GM18868 (cell line): ENCODE measurements around the gene PCID2.

Experiments
- ATAC-seq: cut with Tn5 transposase; IDR thresholded peaks from one replicate; pipeline ENCODE4 v1.9.1; 2021; ENCODE audit warnings: mild to moderate bottlenecking, moderate library complexity; ENCODE audit not compliant: unreplicated experiment

The PCID2 gene

DNA sequence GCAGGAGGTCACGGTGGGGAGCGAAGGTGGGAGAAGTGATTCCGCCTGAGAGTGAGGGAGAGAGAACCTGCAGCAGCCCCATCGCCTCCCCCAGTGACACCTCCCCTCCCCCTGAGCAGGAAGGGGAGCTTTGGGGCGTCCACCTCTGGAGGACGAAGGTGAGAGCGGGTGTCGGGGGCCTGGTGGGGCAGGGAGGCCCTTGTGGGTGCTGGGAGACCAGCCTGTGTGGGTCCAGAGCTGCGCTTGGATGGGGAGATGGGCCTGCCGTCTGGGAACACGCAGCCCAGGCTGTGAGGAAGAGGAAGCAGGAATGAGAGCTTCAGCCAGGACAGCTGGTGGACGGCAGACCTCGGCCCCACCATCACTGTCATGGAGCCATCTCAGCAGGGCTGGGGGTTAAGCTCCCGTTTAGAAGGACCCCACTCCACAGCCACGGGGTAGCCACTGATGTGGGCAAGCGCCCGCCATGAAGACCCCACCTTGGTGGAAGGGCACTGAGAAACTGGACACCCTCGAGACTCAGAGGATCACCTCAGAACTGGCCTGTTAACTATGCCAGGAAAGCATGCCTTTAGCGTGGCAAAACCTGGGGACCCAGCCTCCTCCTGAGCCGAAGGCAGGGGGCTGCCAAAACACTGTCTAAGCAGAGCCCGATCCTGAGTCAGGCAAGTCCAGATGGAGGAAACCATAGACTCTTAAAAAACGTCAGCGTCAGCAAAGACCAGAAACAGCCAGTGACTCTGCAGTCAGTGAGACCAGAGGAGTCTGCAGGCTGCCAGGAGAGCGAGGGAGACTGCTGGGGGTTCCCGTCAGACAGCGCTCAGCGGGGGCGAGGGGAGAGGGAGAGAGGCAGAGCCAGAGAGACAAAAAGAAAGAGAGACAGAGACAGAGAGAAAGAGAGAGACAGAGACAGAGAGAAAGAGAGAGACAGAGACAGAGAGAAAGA, 56.5 kb downstream of the PCID2 start:
- ATAC-seq = no peak

DNA sequence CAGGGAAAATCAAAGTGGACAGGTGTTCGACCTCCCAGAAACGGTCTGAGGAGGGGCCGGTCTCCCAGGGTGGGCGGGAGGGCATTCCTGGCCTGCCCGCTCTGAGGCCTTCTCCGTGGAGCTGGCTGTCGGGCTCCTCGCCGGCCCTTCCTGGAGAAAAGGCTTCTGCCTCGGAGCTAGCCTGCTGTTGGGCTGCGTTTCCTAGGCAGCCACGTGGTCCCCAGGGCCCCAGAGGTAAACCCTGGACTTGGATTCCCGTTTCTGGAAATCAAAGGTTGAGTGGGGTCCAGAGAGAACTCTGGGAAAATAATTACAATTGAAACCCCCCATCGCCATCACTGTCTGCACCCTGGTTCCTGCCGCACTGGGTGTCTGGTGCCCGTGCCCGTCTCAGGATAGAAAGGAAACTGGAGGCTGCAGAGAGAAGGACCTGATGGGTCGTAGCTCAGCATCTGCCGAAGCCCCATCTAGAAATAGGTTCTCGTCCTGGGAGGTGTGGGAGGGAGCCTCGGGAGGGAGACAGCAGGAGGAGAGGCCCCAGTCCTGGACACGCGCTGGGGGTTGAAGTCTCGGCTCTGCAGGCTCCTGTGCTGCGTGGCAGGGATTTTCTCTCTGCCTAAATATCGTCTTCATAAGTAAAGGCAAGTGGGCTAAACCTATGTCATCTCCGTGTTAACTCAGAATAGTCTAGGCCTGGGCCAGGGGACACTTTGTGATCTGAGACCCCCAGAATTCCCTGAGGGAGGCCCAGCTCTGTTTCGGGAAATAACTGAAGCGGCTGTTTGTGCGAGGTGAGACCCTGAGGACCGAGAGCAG, 57.7 kb downstream of the PCID2 start:
- no peak for ATAC-seq

DNA sequence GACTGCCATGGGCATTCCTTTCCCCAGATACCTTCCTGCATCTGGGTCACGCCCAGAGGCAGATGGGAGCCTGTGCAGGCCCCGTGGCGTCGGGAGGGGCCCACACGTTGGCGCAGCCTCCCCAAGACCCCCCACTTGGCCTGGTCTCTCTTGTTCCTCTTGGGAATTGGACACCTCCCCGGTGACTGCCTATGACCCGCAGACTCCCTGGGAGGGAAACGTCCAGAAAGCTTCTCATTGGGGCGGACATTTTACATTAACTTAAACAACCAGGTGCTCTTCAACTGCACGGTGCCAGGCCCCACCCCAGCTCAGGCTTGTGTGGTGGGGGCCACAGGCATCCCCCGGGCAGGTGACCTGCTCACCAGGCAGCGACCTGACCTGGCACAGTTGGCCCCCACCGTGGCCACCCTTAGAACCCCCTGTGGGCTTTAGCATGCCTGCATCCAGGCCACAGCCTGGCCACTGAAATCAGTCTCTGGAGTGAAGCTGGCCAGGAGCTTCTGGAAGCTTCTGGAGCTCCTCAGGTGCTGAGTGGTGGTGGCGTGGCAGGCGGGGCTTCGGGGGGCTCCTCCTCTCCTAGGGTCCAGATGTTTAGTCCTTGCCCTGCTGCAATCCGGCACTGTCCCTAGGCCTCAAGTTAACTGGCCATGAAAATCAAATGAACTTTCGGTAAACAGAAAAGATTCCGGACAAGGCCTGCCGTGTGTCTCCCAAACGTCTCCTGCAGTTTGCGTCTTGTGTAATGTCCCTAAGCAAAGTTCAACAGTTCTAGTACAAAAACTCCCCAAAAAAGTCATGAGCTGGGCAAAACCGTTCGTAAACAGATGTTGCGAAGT, 58.5 kb downstream of the PCID2 start:
- no peak for ATAC-seq

DNA sequence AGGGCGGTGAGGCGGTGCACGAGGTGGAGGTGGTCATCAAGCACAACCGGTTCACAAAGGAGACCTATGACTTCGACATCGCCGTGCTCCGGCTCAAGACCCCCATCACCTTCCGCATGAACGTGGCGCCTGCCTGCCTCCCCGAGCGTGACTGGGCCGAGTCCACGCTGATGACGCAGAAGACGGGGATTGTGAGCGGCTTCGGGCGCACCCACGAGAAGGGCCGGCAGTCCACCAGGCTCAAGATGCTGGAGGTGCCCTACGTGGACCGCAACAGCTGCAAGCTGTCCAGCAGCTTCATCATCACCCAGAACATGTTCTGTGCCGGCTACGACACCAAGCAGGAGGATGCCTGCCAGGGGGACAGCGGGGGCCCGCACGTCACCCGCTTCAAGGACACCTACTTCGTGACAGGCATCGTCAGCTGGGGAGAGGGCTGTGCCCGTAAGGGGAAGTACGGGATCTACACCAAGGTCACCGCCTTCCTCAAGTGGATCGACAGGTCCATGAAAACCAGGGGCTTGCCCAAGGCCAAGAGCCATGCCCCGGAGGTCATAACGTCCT, 59.4 kb downstream of the PCID2 start:
- no peak for ATAC-seq

DNA sequence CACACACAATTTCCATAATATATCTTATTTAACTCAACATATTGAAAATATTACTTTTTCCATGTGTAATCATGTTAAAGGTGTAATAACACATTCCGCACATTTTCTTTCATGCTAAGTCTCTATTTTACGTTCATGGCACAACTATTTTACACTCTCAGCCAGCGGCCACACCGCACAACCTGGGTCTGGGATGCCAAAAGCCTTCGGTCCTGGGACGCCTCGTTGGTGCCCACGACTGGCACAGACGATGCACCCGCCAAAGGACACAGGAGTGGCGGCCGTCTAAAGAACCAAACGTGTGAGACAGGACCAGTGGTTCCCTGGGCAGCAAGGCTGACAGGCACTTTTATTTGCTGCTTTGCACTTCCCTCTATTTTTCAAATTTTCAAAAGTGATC, 60.1 kb downstream of the PCID2 start:
- ATAC-seq = no peak

DNA sequence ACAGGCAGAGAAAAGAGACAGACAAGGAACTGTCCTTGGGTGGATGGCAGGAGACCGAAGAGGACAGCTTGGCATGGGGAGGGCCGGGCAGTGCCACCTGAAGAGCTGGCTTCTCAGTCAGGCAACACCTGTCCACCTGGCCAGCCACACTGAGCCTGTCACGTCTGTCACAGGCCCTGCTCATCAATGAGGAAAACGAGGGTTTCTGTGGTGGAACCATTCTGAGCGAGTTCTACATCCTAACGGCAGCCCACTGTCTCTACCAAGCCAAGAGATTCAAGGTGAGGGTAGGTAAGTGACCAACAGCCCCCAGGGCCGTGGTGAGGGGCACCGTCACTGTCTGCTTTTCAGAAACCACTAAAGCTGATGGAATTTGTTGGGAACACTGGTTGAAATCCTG, 61.3 kb downstream of the PCID2 start:
- ATAC-seq = no peak

DNA sequence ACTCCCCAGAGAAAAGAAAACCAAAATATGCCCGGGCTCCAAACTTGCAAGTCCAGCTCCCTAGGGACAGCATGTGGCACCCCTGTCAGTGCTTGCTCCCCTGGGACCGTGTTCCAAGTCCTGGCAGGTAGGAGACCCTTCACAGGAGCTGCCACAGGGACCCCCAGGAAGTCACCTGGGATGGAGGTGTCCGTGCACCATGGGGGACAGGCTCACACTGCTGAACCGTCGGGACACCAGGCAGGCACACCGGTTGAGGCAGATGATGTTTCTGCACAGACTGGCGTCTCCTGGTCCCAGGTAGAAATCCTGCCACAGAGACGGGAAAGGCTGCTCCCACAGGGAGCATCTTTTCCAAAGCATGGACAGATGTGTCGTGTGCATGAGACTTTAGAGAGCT, 61.7 kb downstream of the PCID2 start:
- ATAC-seq = no peak

DNA sequence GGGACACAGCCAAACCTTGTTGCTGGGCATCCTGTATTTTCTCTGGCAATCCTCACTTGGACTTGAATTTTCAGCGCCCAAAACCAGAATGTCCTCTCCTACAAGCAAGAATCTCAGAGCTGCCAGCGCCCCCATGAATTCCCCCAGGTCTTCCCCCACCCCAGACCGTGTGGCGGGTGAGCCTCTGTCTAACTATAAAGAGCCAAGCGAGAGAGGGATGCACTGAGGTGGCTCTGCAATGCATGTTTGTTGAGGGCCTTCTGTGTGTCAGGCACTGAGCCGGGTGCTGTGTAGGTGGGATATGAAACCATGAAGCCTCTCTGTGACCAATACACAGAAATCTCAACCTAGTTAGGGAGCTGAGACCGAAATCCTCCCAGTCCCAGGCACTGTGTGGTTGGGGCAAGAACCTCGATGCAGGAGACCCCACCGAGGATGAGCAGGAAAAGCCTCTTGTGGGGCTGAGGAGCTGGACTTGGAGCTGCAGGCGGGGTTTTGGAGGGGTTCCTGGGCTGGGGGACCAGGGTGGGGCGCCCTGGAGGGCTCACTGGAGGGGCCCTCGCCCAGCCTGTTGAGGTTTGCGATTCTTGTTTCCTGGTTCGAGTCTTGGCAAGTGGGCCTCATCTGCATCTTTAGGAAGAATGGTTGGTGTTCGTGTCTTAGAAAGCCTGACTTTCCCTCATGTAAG, 62.4 kb downstream of the PCID2 start:
- ATAC-seq = no peak

DNA sequence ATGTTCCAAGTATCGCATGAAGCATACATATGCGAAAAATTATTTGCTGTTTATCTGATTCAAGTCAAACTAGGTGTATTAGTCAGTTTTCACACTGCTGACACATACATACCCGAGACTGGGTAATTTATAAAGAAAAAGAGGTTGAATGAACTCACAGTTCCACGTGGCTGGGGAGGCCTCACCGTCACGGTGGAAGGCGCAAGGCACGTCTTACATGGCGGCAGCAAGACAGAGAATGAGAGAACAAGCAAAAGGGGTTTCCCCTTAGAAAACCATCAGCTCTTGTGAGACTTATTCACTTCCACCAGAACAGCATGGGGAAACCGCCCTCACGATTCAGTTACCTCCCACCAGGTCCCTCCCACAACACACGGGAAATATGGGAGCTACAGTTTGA, 63.0 kb downstream of the PCID2 start:
- no peak for ATAC-seq

DNA sequence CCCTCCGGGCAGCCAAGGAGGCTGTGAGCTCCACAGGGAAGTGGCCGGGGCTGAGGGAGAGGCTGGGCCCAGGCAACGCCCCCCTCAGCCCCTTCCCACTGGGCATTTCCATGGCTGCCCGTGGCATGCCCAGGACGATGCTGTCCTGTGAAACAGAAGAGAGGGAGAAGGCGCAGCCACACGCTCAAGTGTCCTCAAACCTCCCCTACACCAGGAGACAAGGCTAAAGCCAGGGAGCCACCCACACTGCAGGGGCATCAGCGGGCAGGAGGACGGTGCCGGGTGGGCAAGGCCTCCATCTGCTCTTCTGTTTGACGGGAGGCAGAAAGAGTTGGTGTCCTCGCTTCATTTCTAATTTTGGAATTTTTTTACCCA, 64.2 kb downstream of the PCID2 start:
- no peak for ATAC-seq

DNA sequence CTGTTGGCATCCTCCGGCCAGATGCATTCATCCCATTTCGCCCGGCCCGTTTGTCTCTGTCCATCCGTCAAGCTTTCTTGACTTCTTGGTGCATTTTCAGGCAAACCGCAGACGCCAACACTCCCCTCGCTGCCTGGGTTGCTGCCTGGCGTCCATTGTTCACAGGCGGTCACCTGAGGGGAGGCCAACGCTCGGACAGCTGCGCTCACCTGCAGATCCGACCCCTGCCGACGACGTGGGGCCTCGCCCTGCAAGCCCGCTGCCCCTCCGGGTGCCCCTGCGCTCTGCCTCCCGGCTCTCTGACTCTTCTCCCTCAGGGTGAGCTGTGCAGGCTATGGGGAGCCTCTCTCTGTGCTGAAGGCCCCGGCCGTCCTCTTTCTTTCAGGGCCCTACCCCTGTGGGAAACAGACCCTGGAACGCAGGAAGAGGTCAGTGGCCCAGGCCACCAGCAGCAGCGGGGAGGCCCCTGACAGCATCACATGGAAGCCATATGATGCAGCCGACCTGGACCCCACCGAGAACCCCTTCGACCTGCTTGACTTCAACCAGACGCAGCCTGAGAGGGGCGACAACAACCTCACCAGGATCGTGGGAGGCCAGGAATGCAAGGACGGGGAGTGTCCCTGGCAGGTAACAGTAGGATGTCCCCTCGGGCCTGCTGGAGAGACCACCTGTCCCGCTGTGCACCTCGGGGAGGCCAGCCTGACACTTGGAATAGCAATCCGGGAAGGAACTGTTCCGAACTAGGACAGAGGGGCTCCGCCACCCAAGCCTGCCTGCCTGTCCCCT, 64.8 kb downstream of the PCID2 start:
- ATAC-seq = no peak

DNA sequence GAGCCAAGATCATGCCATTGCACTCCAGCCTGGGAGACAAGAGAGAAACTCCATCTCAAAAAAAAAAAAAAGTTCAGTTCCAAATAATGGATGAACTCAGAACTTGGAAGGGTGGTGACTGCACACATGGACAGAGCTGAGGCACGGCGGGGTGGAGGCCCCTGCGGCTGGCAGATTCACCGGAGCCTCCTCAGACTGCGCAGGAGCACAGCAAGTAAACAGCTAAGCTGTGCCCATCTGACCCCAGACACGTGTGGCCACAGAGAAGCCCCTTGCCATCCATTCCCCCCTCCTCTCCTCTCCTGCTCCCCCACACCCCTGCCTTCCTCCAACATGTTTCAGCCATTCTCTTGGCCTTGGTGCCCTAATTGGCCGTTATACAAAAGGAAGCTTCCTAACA, 65.6 kb downstream of the PCID2 start:
- no peak for ATAC-seq

DNA sequence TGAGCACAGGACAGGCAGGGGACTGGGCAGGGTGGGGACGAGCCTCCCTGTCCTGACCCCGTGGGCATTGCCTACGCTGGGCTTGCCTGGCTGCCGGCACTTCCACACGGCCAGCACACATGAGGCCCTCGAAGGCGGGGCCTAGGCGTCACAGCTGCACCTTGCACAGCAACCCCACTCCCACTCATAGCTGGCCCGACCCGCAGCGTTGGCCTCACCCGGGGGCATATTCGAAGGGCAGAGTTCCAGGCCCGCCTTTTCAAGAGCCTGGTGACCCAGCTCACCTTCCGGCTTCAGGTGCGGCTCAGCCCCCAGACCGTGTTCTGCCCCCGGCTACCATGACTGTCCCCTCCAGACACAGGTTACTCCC, 66.9 kb downstream of the PCID2 start:
- ATAC-seq = no peak

DNA sequence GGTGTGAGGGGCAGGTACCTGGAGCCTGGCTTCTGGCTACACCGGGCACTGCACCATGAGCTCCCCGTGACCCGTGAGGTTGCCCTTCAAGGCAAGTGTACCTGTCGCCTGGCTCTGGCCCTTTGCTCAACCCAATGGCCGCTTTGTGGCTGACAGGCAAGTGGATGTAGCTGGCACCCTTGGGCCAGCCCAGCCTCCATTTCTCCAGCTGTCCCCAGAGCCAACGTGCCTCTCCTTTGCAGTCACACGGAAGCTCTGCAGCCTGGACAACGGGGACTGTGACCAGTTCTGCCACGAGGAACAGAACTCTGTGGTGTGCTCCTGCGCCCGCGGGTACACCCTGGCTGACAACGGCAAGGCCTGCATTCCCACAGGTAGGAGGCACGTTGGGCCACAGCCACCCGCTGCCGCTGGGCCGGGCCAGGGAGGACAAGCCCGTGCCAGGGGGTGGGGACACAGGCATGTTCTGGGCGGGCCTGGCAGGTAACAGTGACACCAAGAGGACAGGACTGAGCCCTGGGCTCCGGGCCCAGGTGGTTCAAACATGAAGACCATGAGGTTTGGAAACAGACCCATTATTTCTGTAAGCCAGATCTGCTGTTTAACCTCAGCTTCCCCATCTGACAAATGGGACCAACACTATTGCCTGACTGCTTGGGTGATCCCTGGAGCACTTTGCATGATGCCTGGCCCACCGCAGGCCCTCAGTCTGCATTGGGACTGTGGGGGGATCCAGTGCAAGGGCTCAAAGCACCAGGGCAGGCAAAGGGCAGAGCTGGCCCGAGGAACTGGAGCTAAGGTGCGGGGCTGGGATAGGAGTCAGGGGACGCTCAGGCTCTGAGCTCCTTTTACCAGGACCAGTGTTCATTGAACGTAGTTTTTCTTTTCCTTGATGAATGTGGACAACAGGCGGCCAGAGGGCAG, 67.5 kb downstream of the PCID2 start:
- no peak for ATAC-seq

DNA sequence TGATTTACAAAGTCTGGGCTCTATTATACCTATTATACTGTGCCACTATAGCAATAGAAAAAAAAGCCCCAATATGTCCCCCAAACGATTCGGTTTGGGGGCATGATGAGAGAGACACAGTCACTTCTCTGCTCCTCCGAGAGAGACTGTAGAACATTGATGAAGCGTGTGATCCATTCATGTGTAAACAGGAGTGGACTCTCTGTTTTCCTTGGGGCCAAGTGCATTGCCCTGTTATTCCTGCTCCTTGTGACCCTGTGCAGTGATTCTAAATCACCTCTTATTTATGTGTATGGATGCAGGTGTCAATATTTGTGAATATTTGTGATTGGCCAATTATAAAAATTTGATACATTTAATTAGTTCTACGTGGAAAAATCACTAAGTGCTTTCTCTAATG, 68.9 kb downstream of the PCID2 start:
- no peak for ATAC-seq

DNA sequence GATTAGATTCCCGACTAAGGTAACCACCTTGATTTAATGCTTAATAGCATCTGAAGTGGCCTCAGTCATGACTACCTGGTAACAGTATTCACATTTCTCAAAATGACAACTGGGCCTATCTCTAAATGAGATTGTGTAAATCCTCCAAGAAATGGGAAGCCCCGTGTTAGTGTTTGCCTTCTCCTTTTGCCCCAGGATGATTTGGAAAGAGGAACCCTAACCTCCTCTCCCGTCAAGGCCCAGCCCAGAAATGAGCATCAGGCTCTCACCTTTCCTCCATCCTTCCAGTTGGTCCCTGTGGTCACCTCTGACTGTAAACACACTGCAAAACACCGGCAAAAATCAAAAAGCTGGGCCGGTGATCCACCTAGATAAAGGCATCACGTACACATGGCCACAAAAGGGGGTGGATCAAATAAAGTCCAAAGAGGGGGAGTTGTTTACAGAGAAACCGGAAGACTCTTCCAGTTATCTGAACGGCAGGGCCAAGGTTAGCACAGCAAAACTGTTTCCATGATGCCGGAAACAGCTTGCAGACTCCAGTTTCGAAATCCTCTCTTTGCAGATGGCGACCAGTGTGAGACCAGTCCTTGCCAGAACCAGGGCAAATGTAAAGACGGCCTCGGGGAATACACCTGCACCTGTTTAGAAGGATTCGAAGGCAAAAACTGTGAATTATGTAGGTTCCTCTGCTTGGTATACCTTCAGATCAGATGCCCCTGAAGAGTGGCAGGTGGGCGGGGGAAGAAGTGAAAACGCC, 69.5 kb downstream of the PCID2 start:
- ATAC-seq = no peak

DNA sequence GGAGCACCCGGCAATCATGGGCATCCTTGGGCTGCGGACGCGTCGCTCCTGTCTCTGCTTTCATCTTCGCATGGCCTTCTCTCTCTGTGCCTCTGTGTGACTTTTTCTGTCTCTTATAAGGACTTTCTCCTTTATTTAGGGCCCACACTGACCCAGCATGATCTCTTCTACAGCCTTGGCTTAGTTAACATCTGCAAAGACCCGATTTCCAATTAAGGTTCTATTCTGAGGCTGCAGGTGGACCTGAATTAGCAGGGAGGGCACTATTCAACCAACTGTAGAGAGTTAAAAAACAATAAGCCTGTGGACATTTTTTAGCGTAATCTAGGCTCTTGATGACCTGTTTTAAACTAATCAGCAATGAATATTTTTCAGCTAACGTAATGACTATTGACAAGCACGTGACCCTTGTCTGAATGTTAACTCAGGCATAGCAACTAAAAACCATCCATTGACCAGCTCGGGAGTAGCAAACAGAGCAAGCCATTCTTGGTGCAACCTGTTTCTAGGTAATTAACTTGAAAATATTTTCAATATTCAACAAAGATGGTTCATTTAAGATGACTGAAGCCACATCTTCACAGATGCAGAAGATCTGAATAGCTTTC, 70.7 kb downstream of the PCID2 start:
- no peak for ATAC-seq
